Measurements from ENCODE around the gene SERGEF.

DNA sequence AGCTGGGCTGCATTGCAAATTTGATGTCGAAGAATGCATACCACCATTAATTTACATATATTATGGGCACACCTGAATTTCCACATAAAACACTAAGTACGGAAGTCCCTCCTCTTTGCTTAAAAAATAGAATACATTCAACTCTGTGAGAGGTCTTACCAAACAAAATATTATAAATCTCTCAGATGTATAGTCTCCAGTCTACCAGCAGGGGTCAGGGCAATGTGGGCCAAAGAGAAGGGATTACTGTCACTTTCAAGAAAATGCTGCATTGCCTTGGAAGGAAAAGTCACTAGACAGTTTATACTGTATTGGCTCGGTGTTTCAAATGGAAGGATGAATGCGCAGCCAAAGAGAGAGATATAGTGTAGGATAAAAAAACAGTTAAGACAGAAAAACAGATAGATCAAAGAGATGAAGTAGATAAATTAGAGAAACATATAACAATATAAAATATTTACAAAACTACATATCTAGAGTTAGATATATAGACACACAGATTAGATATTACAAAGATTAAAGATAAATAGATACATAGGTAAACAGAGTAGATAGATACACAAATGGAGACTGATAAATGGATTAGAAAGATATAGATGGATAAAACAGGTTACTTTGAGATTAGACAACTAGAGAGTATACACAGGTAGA is 20.9 kb downstream of the SERGEF start:
- no peak for TF ChIP-seq NFE2L2 (conservative IDR thresholded peaks at IDR 0.05; ENCODE audit: low read length)
- TF ChIP-seq, protein P1, sequence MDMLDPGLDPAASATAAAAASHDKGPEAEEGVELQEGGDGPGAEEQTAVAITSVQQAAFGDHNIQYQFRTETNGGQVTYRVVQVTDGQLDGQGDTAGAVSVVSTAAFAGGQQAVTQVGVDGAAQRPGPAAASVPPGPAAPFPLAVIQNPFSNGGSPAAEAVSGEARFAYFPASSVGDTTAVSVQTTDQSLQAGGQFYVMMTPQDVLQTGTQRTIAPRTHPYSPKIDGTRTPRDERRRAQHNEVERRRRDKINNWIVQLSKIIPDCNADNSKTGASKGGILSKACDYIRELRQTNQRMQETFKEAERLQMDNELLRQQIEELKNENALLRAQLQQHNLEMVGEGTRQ (IDR thresholded peaks at IDR 0.05): no peak
- TF ChIP-seq, protein P2, sequence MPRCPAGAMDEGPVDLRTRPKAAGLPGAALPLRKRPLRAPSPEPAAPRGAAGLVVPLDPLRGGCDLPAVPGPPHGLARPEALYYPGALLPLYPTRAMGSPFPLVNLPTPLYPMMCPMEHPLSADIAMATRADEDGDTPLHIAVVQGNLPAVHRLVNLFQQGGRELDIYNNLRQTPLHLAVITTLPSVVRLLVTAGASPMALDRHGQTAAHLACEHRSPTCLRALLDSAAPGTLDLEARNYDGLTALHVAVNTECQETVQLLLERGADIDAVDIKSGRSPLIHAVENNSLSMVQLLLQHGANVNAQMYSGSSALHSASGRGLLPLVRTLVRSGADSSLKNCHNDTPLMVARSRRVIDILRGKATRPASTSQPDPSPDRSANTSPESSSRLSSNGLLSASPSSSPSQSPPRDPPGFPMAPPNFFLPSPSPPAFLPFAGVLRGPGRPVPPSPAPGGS (IDR thresholded peaks at IDR 0.05): no peak
- TF ChIP-seq CHD4 (IDR thresholded peaks at IDR 0.05; ENCODE audit: borderline replicate concordance): no peak
- TF ChIP-seq, protein P3, sequence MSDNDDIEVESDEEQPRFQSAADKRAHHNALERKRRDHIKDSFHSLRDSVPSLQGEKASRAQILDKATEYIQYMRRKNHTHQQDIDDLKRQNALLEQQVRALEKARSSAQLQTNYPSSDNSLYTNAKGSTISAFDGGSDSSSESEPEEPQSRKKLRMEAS (IDR thresholded peaks at IDR 0.05): no peak
- peak; percentile 58 to 63 for TF ChIP-seq RAD21 (conservative IDR thresholded peaks at IDR 0.05 in 1 of 2, IDR thresholded peaks at IDR 0.05 in 1 of 2)
- TF ChIP-seq POLR2A (IDR thresholded peaks at IDR 0.05; ENCODE audit: low read length): no peak
- TF ChIP-seq ZFP36 (IDR thresholded peaks at IDR 0.05; ENCODE audit: borderline replicate concordance, partially characterized antibody): no peak
- TF ChIP-seq, protein P4, sequence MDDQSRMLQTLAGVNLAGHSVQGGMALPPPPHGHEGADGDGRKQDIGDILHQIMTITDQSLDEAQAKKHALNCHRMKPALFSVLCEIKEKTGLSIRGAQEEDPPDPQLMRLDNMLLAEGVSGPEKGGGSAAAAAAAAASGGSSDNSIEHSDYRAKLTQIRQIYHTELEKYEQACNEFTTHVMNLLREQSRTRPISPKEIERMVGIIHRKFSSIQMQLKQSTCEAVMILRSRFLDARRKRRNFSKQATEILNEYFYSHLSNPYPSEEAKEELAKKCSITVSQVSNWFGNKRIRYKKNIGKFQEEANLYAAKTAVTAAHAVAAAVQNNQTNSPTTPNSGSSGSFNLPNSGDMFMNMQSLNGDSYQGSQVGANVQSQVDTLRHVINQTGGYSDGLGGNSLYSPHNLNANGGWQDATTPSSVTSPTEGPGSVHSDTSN (IDR thresholded peaks at IDR 0.05): no peak
- no peak for TF ChIP-seq RARB (CRISPR knock-in tag; IDR thresholded peaks at IDR 0.05)
- no peak for TF ChIP-seq MAFK (IDR thresholded peaks at IDR 0.05; ENCODE audit: partially characterized antibody)

All from A549 (cell line).